EH (cell line): Measurements from ENCODE around the gene TUT1.

ENCODE experiments used
- DNase-seq: peaks from one replicate; pipeline ENCODE4 v3.0.0-alpha.2; 2015; ENCODE audit warnings: low read depth

Gene TUT1

GRCh38 chr11:62540804-62541701 is 50.3 kb downstream of the TUT1 start:
- peak; percentile 54 for DNase-seq

- DNase-seq: peak; percentile 90
Observed at GRCh38 chr11:62539238-62539925, 51.9 kb downstream of the TUT1 start.

DNA sequence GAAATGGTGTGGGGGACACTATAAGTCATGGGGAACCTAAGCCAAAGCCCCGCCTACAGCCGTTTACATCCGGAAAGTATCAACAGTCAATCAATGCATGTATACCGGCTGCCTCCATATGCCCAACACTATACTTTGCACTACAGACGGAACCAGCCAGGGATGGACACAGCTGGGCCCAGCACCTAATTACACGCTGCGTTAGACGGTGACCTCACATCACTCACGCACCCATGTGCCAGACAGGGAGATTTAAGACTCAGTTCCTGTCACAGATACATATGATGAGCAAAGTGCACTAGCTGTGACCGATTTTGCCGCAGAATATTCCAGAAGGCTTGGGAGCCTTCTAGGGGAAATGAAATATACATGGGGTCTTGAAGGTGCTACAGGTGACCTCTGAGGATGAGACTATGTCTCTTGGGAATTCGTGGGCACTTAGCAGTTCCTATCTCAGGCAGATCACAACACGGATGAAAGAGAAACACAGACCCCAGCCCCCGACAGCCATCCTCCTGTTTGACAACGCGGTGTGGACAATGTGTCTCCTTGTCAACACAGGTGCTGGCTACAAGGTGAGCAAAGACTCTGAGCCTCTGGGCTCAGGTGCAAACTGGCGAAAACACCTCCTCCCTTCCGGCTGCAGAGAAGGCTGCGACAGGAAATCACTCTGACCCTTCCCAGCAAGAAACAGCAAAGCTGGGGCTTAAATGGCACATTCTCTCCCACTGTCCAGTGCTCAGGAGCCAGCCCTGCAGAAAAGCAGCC is 52.7 kb downstream of the TUT1 start:
- no peak for DNase-seq

- no peak for DNase-seq
Observed at GRCh38 chr11:62536301-62536957, 54.9 kb downstream of the TUT1 start.

- no peak for DNase-seq
Observed at GRCh38 chr11:62535802-62536201, 55.5 kb downstream of the TUT1 start.

- no peak for DNase-seq
Observed at GRCh38 chr11:62534779-62535545, 56.4 kb downstream of the TUT1 start.

DNA sequence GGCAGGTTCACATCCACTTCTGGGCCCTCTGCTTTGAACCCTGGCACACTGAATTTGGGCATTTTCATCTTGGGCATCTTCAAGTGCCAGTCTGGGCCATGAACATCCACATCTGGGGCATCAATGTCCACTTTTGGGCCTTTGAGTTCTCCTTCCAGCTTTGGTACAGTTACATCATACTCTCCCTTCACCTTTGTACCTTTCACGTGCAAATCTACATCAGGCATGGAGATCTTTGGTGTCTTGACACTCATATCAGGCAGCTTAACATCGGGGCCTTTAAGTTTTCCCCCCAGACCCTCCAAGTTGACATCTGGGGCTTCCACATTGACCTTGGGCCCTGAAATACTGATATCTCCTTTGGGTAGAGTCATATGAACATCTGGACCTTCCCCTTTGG is 59.2 kb downstream of the TUT1 start:
- no peak for DNase-seq
